WTC11 (cell line): ENCODE results near the gene SPOCK2.

ENCODE experiments used
- HMGXB4 ChIP-seq: sonication (generic); formaldehyde crosslinking; IDR thresholded peaks from 2 replicates; pipeline ENCODE4 v1.8.1; 2023; ENCODE audit warnings: mild to moderate bottlenecking, moderate library complexity, missing genetic modification reagents
- IRF1 ChIP-seq: sonication (generic); formaldehyde crosslinking; IDR thresholded peaks from 2 replicates; pipeline ENCODE4 v1.8.0; 2023; ENCODE audit warnings: missing genetic modification reagents
- NR1H2 ChIP-seq: sonication (generic); formaldehyde crosslinking; IDR thresholded peaks from 2 replicates; pipeline ENCODE4 v1.9.0; 2021; ENCODE audit warnings: mild to moderate bottlenecking, moderate library complexity, missing genetic modification reagents
- ZSCAN18 ChIP-seq: fragments of 250-450 bp; sonication (Bioruptor Pico); IDR thresholded peaks from 2 replicates; pipeline ENCODE4 v2.1.2; 2022; ENCODE audit warnings: mild to moderate bottlenecking, moderate library complexity

- TF ChIP-seq NR1H2 (CRISPR knock-in tag) = no peak
- TF ChIP-seq HMGXB4 (CRISPR knock-in tag) = no peak
- TF ChIP-seq IRF1 = no peak
- no peak for TF ChIP-seq ZSCAN18
Observed at GRCh38 chr10:72076756-72077155, 11.6 kb downstream of the SPOCK2 start.
